Caco-2 (cell line): Measurements from ENCODE around the gene IRS2. TPM values are rescaled to one million over a fixed set of nuclear protein-coding genes. Genes with fewer than 3 reads are reported as not detected.

Experiments
- BruUV-seq: library from RNA; stranded (reverse); fragments of 400-500 nt; replicated peaks from 2 replicates; lab custom pipeline; 2021; lab: Mats Ljungman, UMichigan
- CTCF ChIA-PET: fragments of 300-600 bp; sonication (Branson Sonifier 250); formaldehyde crosslinking; loops from one replicate; lab custom pipeline; 2022; ENCODE audit warnings: antibody characterized with exemption; lab: Charles Lee
- POLR2A ChIA-PET: fragments of 300-600 bp; sonication (Branson Sonifier 250); formaldehyde crosslinking; loops from one replicate; lab custom pipeline; 2022; ENCODE audit warnings: antibody characterized with exemption; lab: Charles Lee
- DNase-seq, 2 experiments: peaks; one replicate each; pipeline versions ENCODE4 v3.0.0 to v3.0.0-alpha.2; 2020 to 2022
- H3K27me3 ChIP-seq: replicated peaks from 2 replicates; pipeline ENCODE4 v1.6.0; 2011; ENCODE audit warnings: low read length; ENCODE audit not compliant: control insufficient read depth, insufficient read depth
- H3K36me3 ChIP-seq: 2 replicates; pipeline ENCODE4 v1.5.1; 2011; ENCODE audit warnings: low read length; ENCODE audit not compliant: control insufficient read depth, insufficient read depth
- H3K4me1 ChIP-seq: fragments of 250-450 bp; sonication (Bioruptor Pico); 2 replicates; pipeline ENCODE4 v1.5.1; 2020; ENCODE audit warnings: mild to moderate bottlenecking
- H3K4me3 ChIP-seq: 2 replicates; pipeline ENCODE4 v1.5.1; 2011; ENCODE audit warnings: low read depth, mild to moderate bottlenecking, control low read depth, low read length
- H3K9me3 ChIP-seq: fragments of 250-450 bp; sonication (Bioruptor Pico); 2 replicates; pipeline ENCODE4 v1.5.1; 2020; ENCODE audit warnings: mild to moderate bottlenecking, moderate library complexity
- H3K27ac Mint-ChIP-seq: one replicate; pipeline ENCODE4 v1.8.0; 2022; ENCODE audit warnings: mixed read lengths; ENCODE audit not compliant: unreplicated experiment
- H3K27me3 Mint-ChIP-seq: one replicate; pipeline ENCODE4 v1.8.0; 2022; ENCODE audit warnings: mixed read lengths; ENCODE audit not compliant: insufficient read depth, unreplicated experiment
- H3K36me3 Mint-ChIP-seq: one replicate; pipeline ENCODE4 v1.8.0; 2022; ENCODE audit warnings: mild to moderate bottlenecking, mixed read lengths; ENCODE audit not compliant: insufficient read depth, unreplicated experiment
- H3K4me1 Mint-ChIP-seq: one replicate; pipeline ENCODE4 v1.8.0; 2022; ENCODE audit warnings: low read depth, mixed read lengths; ENCODE audit not compliant: unreplicated experiment
- H3K4me3 Mint-ChIP-seq: one replicate; pipeline ENCODE4 v1.8.0; 2022; ENCODE audit warnings: mild to moderate bottlenecking, moderate library complexity, mixed read lengths; ENCODE audit not compliant: unreplicated experiment
- H3K9me3 Mint-ChIP-seq: one replicate; pipeline ENCODE4 v1.8.0; 2022; ENCODE audit warnings: mixed read lengths; ENCODE audit not compliant: unreplicated experiment
- intact Hi-C: fragments of 100-400 bp; cut with micrococcal nuclease; formaldehyde crosslinking; loops from one replicate; pipeline ENCODE4 v1.10.0; 2022; ENCODE audit not compliant: unreplicated experiment
- total RNA-seq: library from RNA; stranded (reverse); gene quantifications from 2 replicates; pipeline ENCODE4 v1.2.3, GENCODE V29; 2022
- TF ChIP-seq, protein P1 (sequence below), 2 experiments: fragments of 200-600 bp in 1 of 2; IDR thresholded peaks; 1 replicate in 1 of 2; 2 replicates in 1 of 2; pipeline versions ENCODE4 v1.5.1 to v1.8.0; 2011 to 2022; ENCODE audit warnings: antibody characterized with exemption in 1 of 2, control low read depth in 1 of 2, inconsistent platforms in 1 of 2, low read depth in 1 of 2, low read length in 1 of 2, mild to moderate bottlenecking in 1 of 2, moderate library complexity in 1 of 2; ENCODE audit not compliant: insufficient read depth in 1 of 2, severe bottlenecking in 1 of 2, unreplicated experiment in 1 of 2

The IRS2 gene
- total RNA-seq, 1 experiment from 2014 or later: 5.5 TPM

DNA sequence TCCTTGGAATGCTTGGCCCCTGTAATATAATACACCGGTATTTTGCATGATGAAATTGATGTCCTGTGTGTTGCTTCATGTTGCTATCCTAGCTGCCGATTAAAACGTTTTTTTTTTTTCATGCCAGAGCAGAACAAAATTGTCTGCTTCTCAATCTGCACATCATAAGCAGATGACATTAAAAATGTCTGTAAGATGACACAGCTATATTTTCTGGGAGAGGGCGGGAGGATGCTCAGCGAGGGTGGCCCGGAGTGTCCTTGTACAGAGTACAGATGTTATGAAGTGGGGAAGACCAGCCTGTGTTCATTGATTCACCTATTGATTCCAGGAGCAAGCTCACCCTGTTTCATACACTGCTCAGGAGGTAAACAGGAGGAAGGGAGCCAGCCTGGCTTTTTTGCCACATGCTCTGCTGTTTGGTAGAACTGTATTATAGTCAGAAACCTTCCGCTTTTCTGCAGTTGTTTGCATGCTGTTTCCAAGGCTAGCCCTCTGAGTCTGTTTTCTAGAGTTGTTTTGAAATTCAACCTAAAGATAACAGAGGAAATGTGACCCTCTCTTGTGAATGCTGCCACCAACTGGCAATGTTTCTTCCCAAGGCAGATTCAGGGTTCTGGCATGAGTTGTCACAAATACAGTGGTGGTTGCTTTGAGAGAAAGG lies 4.7 kb upstream of the IRS2 start:
- H3K4me3 Mint-ChIP-seq: no peak overlapping the region
- no peaks in the 10 kb centered on the region for H3K4me1 Mint-ChIP-seq
- Histone ChIP-seq H3K4me3 (no peak overlapping the region), H3K36me3 (no peaks in the 10 kb centered on the region), H3K27me3 (no peaks in the 10 kb centered on the region), H3K9me3 (no peaks in the 10 kb centered on the region), H3K4me1 (no peaks in the 10 kb centered on the region)
- ChIA-PET POLR2A (no interaction called here), CTCF (interaction anchor here (0.6 kb wide), 2 partner anchors 86 to 407 kb away, joined by 3 read pairs; no protein-coding TSS in a partner anchor)
- no TSS peak for BruUV-seq
- intact Hi-C loops: loop anchor here (2.0 kb wide), 3 partner anchors 318 to 828 kb away; no protein-coding TSS in a partner anchor
- TF ChIP-seq, protein P1, sequence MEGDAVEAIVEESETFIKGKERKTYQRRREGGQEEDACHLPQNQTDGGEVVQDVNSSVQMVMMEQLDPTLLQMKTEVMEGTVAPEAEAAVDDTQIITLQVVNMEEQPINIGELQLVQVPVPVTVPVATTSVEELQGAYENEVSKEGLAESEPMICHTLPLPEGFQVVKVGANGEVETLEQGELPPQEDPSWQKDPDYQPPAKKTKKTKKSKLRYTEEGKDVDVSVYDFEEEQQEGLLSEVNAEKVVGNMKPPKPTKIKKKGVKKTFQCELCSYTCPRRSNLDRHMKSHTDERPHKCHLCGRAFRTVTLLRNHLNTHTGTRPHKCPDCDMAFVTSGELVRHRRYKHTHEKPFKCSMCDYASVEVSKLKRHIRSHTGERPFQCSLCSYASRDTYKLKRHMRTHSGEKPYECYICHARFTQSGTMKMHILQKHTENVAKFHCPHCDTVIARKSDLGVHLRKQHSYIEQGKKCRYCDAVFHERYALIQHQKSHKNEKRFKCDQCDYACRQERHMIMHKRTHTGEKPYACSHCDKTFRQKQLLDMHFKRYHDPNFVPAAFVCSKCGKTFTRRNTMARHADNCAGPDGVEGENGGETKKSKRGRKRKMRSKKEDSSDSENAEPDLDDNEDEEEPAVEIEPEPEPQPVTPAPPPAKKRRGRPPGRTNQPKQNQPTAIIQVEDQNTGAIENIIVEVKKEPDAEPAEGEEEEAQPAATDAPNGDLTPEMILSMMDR (IDR thresholded peaks at IDR 0.05; ENCODE audit: insufficient read depth in 1 of 2, low read depth in 1 of 2, low read length in 1 of 2, severe bottlenecking in 1 of 2, unreplicated experiment in 1 of 2): peak; percentile 36 to 68
- no peak overlapping the region for H3K27ac Mint-ChIP-seq
- H3K36me3 Mint-ChIP-seq: no peaks in the 10 kb centered on the region
- H3K9me3 Mint-ChIP-seq: no peaks in the 10 kb centered on the region
- DNase-seq: peak in 1 of 2 experiments; percentile 45
- H3K27me3 Mint-ChIP-seq: peaks cover 26% of the 10 kb centered on the region

DNA sequence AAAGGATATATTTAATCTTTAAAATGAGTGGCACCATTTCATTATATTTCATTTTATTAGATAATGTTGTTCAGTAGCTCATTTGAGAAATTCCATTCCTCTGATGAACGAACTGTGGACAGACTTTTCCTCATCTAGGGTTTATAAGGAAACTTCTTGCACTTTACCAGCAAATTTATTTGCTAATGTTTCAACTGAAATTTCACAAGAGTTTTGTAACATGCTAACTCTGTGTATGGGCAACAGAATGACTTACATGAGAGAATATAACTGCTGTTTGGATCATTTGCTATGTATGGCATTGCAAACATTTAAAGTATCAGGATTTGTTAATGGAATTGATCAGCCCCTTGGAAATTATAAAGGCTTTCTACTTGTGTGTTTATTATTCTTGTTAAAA lies 3.7 kb upstream of the IRS2 start:
- H3K4me3 ChIP-seq: no peak overlapping the region
- peaks cover 2% of the 10 kb centered on the region; the same call in 1 of the 2 replicates for H3K4me1 ChIP-seq
- no TSS peak for BruUV-seq

DNA sequence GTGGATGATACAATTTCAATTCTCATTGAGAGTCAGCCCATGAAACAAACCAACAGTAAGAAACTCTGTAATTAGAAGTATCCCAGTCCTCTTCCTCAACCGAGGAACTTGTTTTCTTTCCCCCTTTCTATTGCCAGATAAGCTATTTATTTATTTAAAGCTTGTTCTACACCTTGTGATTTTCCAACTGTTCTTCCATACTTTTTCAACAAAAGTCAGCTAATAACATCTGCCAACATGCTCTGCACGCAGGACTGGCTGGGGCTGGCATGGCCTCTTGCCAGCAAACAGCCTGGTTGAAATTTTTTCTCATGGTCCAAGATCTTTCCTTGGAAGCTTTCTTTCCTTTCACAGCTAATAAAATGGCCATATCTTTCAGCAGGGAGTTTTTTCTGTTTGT lies 2.9 kb upstream of the IRS2 start:
- BruUV-seq: no TSS peak
- Mint-ChIP-seq H3K4me1 (no peaks in the 10 kb centered on the region), H3K9me3 (no peaks in the 10 kb centered on the region), H3K27me3 (peaks cover 20% of the 10 kb centered on the region), H3K36me3 (no peaks in the 10 kb centered on the region), H3K4me3 (no peak overlapping the region), H3K27ac (no peak overlapping the region)
- POLR2A ChIA-PET: no interaction called here
- CTCF ChIA-PET: no interaction called here
- H3K27me3 ChIP-seq: no peaks in the 10 kb centered on the region
- TF ChIP-seq, protein P1 (IDR thresholded peaks at IDR 0.05; ENCODE audit: insufficient read depth in 1 of 2, low read depth in 1 of 2, low read length in 1 of 2, severe bottlenecking in 1 of 2, unreplicated experiment in 1 of 2): no peak
- H3K4me1 ChIP-seq: peaks cover 4% of the 10 kb centered on the region; the same call in 1 of the 2 replicates
- no peak for DNase-seq
- no peaks in the 10 kb centered on the region for H3K9me3 ChIP-seq
- intact Hi-C loops: loop anchor here (5.0 to 10.0 kb wide), 2 partner anchors 514 to 777 kb away; no protein-coding TSS in a partner anchor
- no peak overlapping the region for H3K4me3 ChIP-seq
- no peaks in the 10 kb centered on the region for H3K36me3 ChIP-seq

More for the DNA sequence above, 3.7 kb upstream of the IRS2 start:
- TF ChIP-seq, protein P1 (IDR thresholded peaks at IDR 0.05; ENCODE audit: insufficient read depth in 1 of 2, low read depth in 1 of 2, low read length in 1 of 2, severe bottlenecking in 1 of 2, unreplicated experiment in 1 of 2): no peak
- Histone ChIP-seq H3K9me3 (no peaks in the 10 kb centered on the region), H3K27me3 (no peaks in the 10 kb centered on the region), H3K36me3 (no peaks in the 10 kb centered on the region)
- H3K36me3 Mint-ChIP-seq: no peaks in the 10 kb centered on the region
- ChIA-PET CTCF (no interaction called here), POLR2A (no interaction called here)
- H3K4me3 Mint-ChIP-seq: no peak overlapping the region
- peaks cover 20% of the 10 kb centered on the region for H3K27me3 Mint-ChIP-seq
- intact Hi-C loops: loop anchor here (2.0 kb wide), 3 partner anchors 319 to 827 kb away; no protein-coding TSS in a partner anchor
- H3K27ac Mint-ChIP-seq: no peak overlapping the region
- DNase-seq: no peak
- H3K9me3 Mint-ChIP-seq: no peaks in the 10 kb centered on the region
- no peaks in the 10 kb centered on the region for H3K4me1 Mint-ChIP-seq
